Mesendoderm (in vitro differentiated cells): ENCODE results near the gene TTF2.
"Not testable (repeated sequence)": the region's sequence is repeated elsewhere in the genome, so short reads cannot be mapped to it uniquely, and the experiment has no call there.

Source experiments
- DNase-seq: peaks from one replicate; pipeline ENCODE4 v3.0.0; 2013
- H2AK5ac ChIP-seq: 2 replicates; pipeline ENCODE4 v1.6.1; 2013; ENCODE audit warnings: low read length, inconsistent platforms
- H2BK120ac ChIP-seq: 2 replicates; pipeline ENCODE4 v1.6.1; 2013; ENCODE audit warnings: low read depth, mild to moderate bottlenecking, low read length, moderate library complexity, mixed read lengths
- H2BK15ac ChIP-seq: replicated peaks from 2 replicates; pipeline ENCODE4 v1.6.1; 2013; ENCODE audit warnings: low read depth, mild to moderate bottlenecking, moderate library complexity
- H2BK5ac ChIP-seq: 2 replicates; pipeline ENCODE4 v1.6.1; 2013; ENCODE audit warnings: low read length, inconsistent platforms
- H3K18ac ChIP-seq: 2 replicates; pipeline ENCODE4 v1.6.1; 2013; ENCODE audit warnings: mild to moderate bottlenecking, low read length, mixed read lengths
- H3K23ac ChIP-seq: one replicate; pipeline ENCODE4 v1.6.1; 2013; ENCODE audit warnings: low read length
- H3K27ac ChIP-seq: 2 replicates; pipeline ENCODE4 v1.5.1; 2013; ENCODE audit warnings: low read depth, mild to moderate bottlenecking, inconsistent platforms, low read length, moderate library complexity
- H3K27me3 ChIP-seq: 2 replicates; pipeline ENCODE4 v1.6.1; 2013; ENCODE audit warnings: low read length, control low read depth, mild to moderate bottlenecking, inconsistent platforms; ENCODE audit not compliant: insufficient read depth, poor library complexity
- H3K36me3 ChIP-seq: 2 replicates; pipeline ENCODE4 v1.6.1; 2013; ENCODE audit warnings: low read length, inconsistent platforms; ENCODE audit not compliant: control insufficient read depth, insufficient read depth
- H3K4ac ChIP-seq: one replicate; pipeline ENCODE4 v1.6.1; 2013; ENCODE audit warnings: low read depth, mild to moderate bottlenecking, low read length, moderate library complexity
- H3K4me1 ChIP-seq: 2 replicates; pipeline ENCODE4 v1.6.1; 2013; ENCODE audit warnings: low read depth, low read length, inconsistent platforms; ENCODE audit not compliant: control insufficient read depth
- H3K4me2 ChIP-seq: 2 replicates; pipeline ENCODE4 v1.6.1; 2013; ENCODE audit warnings: low read length
- H3K4me3 ChIP-seq: 2 replicates; pipeline ENCODE4 v1.5.1; 2013; ENCODE audit warnings: mild to moderate bottlenecking, low read length
- H3K56ac ChIP-seq: one replicate; pipeline ENCODE4 v1.6.1; 2013; ENCODE audit warnings: low read length
- H3K79me1 ChIP-seq: 2 replicates; pipeline ENCODE4 v1.6.1; 2013; ENCODE audit warnings: low read length, inconsistent platforms
- H3K79me2 ChIP-seq: 2 replicates; pipeline ENCODE4 v1.6.1; 2013; ENCODE audit warnings: mild to moderate bottlenecking, low read length; ENCODE audit not compliant: control insufficient read depth, insufficient read depth
- H3K9ac ChIP-seq: 2 replicates; pipeline ENCODE4 v1.6.1; 2013; ENCODE audit warnings: low read length, inconsistent platforms
- H4K5ac ChIP-seq: one replicate; pipeline ENCODE4 v1.6.1; 2013; ENCODE audit warnings: low read length
- H4K8ac ChIP-seq: one replicate; pipeline ENCODE4 v1.6.1; 2013; ENCODE audit warnings: low read depth, mild to moderate bottlenecking, control low read depth, low read length, moderate library complexity
- WGBS: extraction: QIAGEN DNeasy Blood & Tissue Kit; methylation state at CpG from one replicate; pipeline ENCODE4 v1.1.7; 2013; ENCODE audit warnings: low lambda C conversion rate, missing lambda C conversion rate; ENCODE audit not compliant: insufficient coverage; ENCODE audit errors: extremely low coverage; 5-methylcytosine and 5-hydroxymethylcytosine counted together

TTF2 gene

GRCh38 chr1:117101858-117102257 is 41.7 kb downstream of the TTF2 start:
- not testable (repeated sequence) for H3K27me3 ChIP-seq, H3K4me1 ChIP-seq, H3K56ac ChIP-seq, H3K4me2 ChIP-seq, H3K79me1 ChIP-seq, H3K4ac ChIP-seq, H3K9ac ChIP-seq, H3K18ac ChIP-seq, H4K8ac ChIP-seq, H3K79me2 ChIP-seq, H3K4me3 ChIP-seq, H2BK15ac ChIP-seq, H2BK5ac ChIP-seq, DNase-seq, H4K5ac ChIP-seq, H3K27ac ChIP-seq, H2AK5ac ChIP-seq, H3K23ac ChIP-seq, H2BK120ac ChIP-seq
- peaks cover 23% of the 10 kb centered on the region for H3K36me3 ChIP-seq
- no CpG with 5 or more reads among the region's 3 CpGs for WGBS

- Histone ChIP-seq H3K4me3 (no peak overlapping the region), H3K36me3 (peaks cover 17% of the 10 kb centered on the region), H3K4me2 (no peak overlapping the region), H3K27ac (no peak overlapping the region), H4K5ac (no peak overlapping the region), H3K56ac (no peak overlapping the region), H3K79me2 (no peaks in the 10 kb centered on the region), H3K4ac (no peak overlapping the region), H3K18ac (no peak overlapping the region), H2BK5ac (no peak overlapping the region), H3K9ac (no peak overlapping the region), H3K79me1 (no peaks in the 10 kb centered on the region), H3K4me1 (no peaks in the 10 kb centered on the region), H3K27me3 (no peaks in the 10 kb centered on the region), H2BK120ac (no peak overlapping the region), H3K23ac (no peak overlapping the region), H2BK15ac (no peak overlapping the region), H2AK5ac (no peak overlapping the region), H4K8ac (no peak overlapping the region)
- DNase-seq = no peak
- no CpG with 5 or more reads among the region's 3 CpGs for WGBS
Measured at GRCh38 chr1:117104986-117105385, 44.9 kb downstream of the TTF2 start.

- no peaks in the 10 kb centered on the region for H3K79me2 ChIP-seq
- H2BK5ac ChIP-seq = no peak overlapping the region
- no peaks in the 10 kb centered on the region for H3K27me3 ChIP-seq
- H3K18ac ChIP-seq = no peak overlapping the region
- H3K56ac ChIP-seq = no peak overlapping the region
- DNase-seq = no peak
- H2BK120ac ChIP-seq = no peak overlapping the region
- H3K4me2 ChIP-seq = no peak overlapping the region
- no peaks in the 10 kb centered on the region for H3K4me1 ChIP-seq
- H3K79me1 ChIP-seq = no peaks in the 10 kb centered on the region
- no peak overlapping the region for H4K8ac ChIP-seq
- H4K5ac ChIP-seq = no peak overlapping the region
- H3K27ac ChIP-seq = no peak overlapping the region
- no peak overlapping the region for H3K23ac ChIP-seq
- H2BK15ac ChIP-seq = no peak overlapping the region
- H2AK5ac ChIP-seq = no peak overlapping the region
- H3K4ac ChIP-seq = no peak overlapping the region
- H3K9ac ChIP-seq = no peak overlapping the region
- no peak overlapping the region for H3K4me3 ChIP-seq
- peaks cover 15% of the 10 kb centered on the region for H3K36me3 ChIP-seq
Measured at GRCh38 chr1:117105722-117106121, 45.6 kb downstream of the TTF2 start.

- Histone ChIP-seq H2BK5ac (no peak overlapping the region), H3K4me2 (no peak overlapping the region), H3K27ac (no peak overlapping the region), H3K4ac (no peak overlapping the region), H2BK120ac (no peak overlapping the region), H3K36me3 (peaks cover 13% of the 10 kb centered on the region), H3K27me3 (no peaks in the 10 kb centered on the region), H3K18ac (no peak overlapping the region), H3K4me3 (no peak overlapping the region), H3K4me1 (no peaks in the 10 kb centered on the region), H3K23ac (no peak overlapping the region), H2BK15ac (no peak overlapping the region), H2AK5ac (no peak overlapping the region), H4K5ac (no peak overlapping the region), H3K56ac (no peak overlapping the region), H4K8ac (no peak overlapping the region), H3K9ac (no peak overlapping the region), H3K79me1 (no peaks in the 10 kb centered on the region), H3K79me2 (no peaks in the 10 kb centered on the region)
- no CpG with 5 or more reads among the region's 2 CpGs for WGBS
- DNase-seq = no peak
Measured at GRCh38 chr1:117106478-117106877, 46.4 kb downstream of the TTF2 start.

GRCh38 chr1:117107364-117107763 is 47.2 kb downstream of the TTF2 start:
- H2AK5ac ChIP-seq = no peak overlapping the region
- no peak overlapping the region for H2BK5ac ChIP-seq
- H3K9ac ChIP-seq = no peak overlapping the region
- H3K36me3 ChIP-seq = peaks cover 12% of the 10 kb centered on the region
- no peak overlapping the region for H4K8ac ChIP-seq
- H3K79me1 ChIP-seq = no peaks in the 10 kb centered on the region
- no peak overlapping the region for H3K18ac ChIP-seq
- no peak overlapping the region for H2BK15ac ChIP-seq
- no peak overlapping the region for H3K27ac ChIP-seq
- no CpG with 5 or more reads among the region's 2 CpGs for WGBS
- no peak for DNase-seq
- H3K23ac ChIP-seq = no peak overlapping the region
- H3K79me2 ChIP-seq = no peaks in the 10 kb centered on the region
- H4K5ac ChIP-seq = no peak overlapping the region
- no peak overlapping the region for H3K4ac ChIP-seq
- H2BK120ac ChIP-seq = no peak overlapping the region
- H3K4me3 ChIP-seq = no peak overlapping the region
- no peak overlapping the region for H3K56ac ChIP-seq
- no peak overlapping the region for H3K4me2 ChIP-seq
- no peaks in the 10 kb centered on the region for H3K4me1 ChIP-seq
- H3K27me3 ChIP-seq = no peaks in the 10 kb centered on the region

- Histone ChIP-seq H3K4me3 (no peak overlapping the region), H3K4ac (no peak overlapping the region), H3K27ac (no peak overlapping the region), H2AK5ac (no peak overlapping the region), H3K9ac (no peak overlapping the region), H2BK15ac (no peak overlapping the region), H4K8ac (no peak overlapping the region), H4K5ac (no peak overlapping the region), H3K79me1 (no peaks in the 10 kb centered on the region), H3K56ac (no peak overlapping the region), H3K27me3 (no peaks in the 10 kb centered on the region), H3K18ac (no peak overlapping the region), H3K4me1 (no peaks in the 10 kb centered on the region), H3K36me3 (no peaks in the 10 kb centered on the region), H3K4me2 (no peak overlapping the region), H2BK120ac (no peak overlapping the region), H3K79me2 (no peaks in the 10 kb centered on the region), H3K23ac (no peak overlapping the region), H2BK5ac (no peak overlapping the region)
- no CpG with 5 or more reads among the region's 2 CpGs for WGBS
- no peak for DNase-seq
Measured at GRCh38 chr1:117110774-117111173, 50.6 kb downstream of the TTF2 start.
